ENCODE results near the gene SS18L1.

The SS18L1 gene

DNA sequence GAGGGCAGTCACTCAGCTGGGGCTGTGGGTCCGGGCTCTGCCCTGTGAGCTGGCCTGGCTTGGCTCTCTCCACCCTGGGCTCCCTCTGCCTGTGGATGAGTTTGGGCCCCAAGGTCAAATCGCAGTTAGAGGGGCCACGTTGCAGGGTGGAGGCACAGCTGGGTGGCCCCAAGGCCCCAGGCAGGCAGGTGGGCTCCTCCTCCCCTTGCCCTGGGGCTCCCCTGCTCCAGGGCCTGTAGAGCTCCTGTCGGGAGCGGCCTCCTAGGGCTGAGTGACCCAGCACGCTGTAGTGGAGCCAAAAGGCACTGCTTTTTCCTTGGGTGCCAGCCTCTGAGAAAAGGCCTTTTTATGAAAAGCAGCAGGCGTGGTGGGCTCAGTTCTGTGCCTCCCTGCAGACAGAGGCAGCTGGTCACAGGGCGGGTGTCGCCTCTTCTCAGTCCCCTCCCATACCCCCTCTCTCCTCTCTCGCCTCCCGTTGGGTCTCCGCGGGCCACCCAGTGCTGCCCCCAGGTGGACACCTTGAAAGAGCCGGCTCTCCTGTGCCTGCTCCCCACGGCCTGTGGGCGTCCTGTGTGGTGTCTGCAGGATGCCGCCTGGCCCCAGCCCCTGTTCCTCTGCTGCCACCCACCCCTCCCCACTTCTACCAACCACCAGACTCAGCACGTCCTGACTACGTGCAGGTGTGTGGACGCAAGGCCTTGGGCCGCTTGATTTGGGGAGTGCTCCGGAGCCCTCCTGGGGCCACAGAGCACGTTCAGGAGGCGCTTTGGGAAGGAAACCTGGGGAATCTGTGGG is 13.2 kb downstream of the SS18L1 start:
- DNase-seq = no peak

DNA sequence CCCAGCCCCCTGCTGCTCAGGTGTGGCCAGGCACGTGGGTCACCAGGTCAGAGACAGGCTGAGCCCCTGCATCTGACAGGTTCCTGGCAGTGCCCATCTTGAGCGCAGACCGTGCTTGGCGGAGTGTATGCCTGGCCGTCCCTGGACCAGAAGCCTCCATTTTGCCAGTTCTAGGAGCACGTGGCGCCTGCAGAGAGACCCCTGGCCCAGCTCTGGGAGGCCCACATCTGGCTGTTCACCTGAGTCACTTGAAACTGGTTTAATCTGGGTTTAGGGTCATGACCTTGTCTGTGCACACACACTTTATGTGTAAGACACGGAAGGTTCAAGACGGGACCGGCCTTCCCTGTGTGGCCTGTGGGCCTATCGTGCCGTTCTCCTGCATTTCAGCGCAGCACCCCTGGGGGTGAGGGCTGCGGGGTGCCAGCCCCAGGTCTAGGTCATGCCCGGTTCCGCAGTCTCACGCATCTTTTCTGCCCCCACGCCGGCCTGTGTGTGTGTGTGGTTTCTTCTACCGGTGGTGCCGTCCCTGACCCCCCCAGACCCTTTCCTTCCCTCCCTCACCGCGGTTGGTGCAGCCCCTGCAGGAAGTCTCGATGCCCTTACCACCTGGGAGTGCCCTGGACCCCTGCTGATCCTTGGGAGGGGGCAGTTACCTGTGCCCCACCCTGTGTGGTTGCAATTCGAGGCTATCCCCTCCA is 14.0 kb downstream of the SS18L1 start:
- DNase-seq = no peak

GRCh38 chr20:62158088-62158400 is 14.5 kb downstream of the SS18L1 start:
- no peak for DNase-seq

- DNase-seq = no peak
These were observed 15.0 kb downstream of the SS18L1 start for GRCh38 chr20:62158541-62158940.

DNA sequence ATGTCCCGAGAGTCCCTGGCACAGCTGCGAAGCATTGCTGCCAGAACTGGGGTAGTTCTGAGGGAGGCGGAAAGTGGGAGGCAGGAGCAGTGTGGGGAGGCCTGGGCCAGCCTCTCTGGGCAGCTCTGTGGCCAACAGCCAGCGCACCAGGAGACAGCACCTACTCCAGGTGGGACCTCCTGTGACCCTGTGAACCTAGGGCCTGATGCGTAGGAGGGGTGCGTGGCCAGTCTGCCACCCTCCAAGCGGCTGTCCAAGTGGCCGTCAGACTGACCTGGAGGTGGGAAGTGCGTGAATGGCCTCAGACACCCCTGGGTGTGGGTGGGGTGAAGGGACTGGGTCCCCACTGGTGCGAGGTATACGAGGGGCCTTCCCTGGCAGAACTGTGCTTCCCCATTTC is 15.5 kb downstream of the SS18L1 start:
- no peak for DNase-seq

GRCh38 chr20:62159839-62160238 is 16.3 kb downstream of the SS18L1 start:
- no peak for DNase-seq

DNA sequence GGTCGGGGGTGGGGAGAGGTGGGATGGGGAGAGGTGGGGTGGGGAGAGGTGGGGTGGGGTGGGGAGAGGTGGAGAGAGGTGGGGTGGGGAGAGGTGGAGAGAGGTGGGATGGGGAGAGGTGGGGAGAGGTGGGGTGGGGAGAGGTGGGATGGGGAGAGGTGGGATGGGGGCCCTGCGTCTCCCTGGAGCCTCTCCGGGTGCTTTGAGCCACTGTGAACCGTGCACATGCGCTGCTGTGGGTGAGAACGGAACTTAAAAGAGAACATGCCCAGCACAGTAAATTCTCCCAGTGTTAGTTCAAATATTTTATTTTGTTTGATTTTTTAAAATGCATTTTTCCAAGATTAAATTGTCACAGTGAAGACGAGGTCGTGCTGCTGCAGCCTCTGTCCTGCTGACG is 16.7 kb downstream of the SS18L1 start:
- DNase-seq = no peak

- no peak for DNase-seq
These were observed 17.3 kb downstream of the SS18L1 start for GRCh38 chr20:62160876-62161275.

DNA sequence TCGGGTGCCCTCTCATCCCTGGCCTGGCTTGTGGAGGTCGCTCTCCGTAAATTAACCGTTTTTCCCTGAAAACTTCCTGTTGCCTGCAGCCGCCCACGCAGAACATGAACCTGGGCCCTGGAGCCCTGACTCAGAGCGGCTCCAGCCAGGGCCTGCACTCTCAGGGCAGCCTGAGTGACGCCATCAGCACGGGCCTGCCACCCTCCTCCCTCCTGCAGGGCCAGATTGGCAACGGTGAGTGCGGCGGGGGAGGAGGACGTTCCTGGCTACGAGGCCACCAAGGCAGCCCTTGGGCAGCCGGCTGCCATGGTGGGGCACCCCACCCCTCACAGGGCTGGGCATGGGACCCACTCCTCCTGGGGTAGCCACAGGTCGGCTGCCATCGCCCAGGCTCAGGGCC is 17.8 kb downstream of the SS18L1 start:
- no peak for DNase-seq

DNA sequence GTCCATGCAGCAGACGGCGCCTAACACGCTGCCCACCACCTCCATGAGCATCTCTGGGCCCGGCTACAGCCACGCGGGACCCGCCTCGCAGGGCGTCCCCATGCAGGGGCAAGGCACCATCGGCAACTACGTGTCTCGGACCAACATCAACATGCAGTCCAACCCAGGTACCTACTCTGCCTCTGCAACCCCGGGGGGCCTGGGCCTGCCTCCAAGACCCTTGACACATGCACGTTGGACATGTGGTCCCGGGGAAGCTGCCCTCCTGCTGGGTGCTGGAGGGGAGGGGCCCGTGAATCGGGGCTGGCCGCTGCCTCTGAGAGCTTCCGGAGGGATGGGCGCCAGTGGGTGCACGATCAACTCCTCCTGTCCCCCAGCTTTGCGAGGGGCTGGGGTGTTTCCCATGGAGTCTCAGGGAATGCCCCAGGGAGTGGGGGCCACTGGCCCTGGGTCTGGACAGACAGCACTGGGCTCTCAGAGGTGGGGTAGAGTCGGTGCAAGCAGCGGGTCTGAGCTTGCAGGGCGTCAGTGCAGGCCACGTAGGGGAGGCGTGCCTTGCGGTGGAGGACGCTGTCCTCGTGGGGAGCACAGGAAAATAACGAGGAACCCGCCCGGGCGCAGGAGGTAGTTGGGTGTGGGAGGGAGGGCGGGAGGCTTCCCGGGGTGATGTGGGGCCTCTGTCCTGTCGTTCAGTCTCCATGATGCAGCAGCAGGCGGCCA is 19.4 kb downstream of the SS18L1 start:
- DNase-seq = no peak

DNA sequence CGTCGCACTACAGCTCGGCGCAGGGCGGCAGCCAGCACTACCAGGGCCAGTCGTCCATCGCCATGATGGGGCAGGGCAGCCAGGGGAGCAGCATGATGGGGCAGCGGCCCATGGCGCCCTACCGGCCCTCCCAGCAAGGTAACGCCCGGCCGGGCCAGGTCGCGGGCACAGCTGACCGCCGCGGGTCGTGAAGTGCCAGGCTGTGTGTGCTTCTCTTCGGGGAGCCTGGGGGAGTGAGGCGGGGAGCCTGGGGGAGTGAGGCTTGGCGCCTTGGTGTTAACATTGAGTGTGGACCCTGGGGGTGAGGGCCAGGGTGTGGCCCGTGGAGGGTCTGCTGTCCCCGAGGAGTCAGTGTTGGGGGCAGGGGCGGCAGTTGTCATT is 19.9 kb downstream of the SS18L1 start:
- no peak for DNase-seq

GRCh38 chr20:62163986-62164762 is 20.6 kb downstream of the SS18L1 start:
- no peak for DNase-seq

DNA sequence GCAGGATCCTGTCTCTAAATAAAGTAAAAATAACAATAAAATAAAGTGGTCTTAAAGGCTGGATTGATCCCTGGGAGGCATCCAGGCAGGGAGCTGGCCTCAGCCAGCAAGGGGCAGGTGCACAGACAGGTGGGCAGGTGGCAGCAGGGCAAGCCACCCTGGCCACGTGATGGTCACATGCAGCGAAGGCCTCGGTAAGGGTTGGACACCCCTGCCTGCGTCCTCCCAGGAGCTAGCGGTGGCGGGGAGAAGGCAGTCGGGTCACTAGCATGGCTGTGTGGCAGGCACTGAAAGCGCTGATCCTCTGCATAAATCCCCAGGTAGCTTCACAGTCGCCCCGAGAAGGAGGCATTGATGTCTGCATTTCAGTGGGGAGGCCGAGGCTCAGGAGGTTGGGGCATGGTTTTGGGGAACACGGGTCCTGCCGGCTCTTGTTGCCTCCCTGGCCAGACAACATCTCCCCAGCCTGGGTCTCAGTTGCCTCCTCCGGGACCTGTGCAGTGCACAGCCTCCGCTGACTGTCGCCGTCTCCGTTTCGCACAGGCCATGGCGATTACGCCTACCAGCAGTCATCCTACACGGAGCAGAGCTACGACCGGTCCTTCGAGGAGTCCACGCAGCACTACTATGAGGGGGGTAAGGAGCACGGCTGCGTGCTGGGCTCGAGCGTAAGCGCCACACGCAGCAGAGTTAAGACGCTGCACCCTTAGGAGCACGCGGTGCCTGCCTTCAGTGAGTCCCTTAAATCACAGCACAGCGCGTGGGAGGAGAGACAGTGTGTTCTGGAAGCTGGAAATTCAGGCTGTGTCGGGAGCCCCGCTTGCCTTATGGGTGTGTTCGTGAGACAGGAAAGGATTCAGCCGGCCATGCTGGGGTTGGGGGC is 21.6 kb downstream of the SS18L1 start:
- DNase-seq = no peak

DNA sequence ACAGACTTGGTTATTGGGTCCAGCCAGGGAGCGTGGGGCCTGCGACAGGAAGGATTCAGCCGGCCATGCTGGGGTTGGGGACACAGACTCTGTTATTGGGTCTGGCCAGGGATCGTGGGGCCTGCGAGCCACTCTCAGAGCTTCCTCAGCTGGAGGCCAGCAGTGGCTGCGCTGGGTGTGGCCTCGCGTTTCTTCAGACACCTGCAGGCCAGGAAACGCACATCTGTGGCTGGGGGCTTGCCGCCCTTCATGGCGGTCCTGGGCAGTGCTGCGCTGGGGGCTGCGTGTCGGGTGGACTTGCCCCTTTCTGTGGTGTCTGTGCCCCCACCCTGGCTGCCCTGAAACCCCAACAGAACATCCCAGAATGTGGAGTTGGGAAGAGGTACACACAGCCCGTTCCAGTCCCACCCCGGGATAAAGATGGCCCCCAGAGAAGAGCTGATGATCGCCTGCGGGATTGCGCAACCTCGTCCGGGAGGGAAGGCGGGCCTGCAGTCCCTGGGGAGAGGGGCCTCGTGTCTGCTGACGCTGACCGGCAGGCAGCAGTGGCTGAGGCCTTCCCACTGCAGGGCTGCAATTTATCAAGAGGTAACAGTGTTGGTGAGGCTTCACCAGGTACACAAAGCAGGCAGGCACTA is 22.3 kb downstream of the SS18L1 start:
- no peak for DNase-seq

GRCh38 chr20:62167474-62167873 is 23.9 kb downstream of the SS18L1 start:
- no peak for DNase-seq

DNA sequence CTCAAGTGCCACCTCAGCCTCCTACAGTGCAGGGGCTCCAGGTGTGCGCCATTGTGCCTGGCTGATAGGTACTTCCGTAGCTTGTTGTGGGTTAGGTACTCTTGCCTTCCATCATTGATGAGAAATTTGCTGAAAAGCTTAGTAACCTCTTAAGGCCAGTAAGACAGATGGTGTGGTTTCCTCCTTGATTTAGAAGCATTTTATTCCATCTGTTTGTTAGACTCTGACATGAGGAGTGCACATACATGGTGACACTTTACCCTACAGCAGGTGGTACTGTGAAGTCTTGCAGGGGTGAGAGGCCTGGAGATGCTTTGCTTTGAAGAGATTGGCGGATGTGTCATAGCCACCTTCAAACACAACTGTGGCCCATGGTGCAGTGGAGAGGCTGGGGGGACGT is 24.5 kb downstream of the SS18L1 start:
- no peak for DNase-seq

DNA sequence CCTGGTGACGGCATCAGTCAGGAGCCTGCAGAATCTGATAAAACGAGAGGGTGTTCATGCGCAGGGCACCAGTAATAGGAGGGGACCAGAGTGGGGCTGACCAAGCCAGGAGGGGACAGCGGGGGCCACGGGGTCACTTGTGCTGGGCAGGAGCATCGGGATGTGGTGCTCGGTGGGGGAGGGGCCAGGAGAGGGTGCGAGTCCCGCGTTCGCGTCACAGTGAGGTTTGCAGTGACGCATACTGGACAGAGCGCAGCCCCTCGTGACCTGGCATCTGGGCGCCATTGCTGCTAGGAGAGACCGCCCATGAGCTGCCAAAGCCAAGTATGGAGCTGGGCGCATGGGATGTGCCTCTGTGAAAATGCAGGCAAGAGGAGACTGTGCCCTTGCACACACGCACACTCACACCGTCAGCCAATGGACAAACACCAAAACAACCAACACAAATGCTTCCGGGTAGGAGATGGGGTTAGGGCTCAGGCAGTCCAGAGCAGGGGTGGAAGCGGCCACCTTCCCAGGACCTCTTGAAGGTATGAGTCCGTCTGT is 25.4 kb downstream of the SS18L1 start:
- no peak for DNase-seq

GRCh38 chr20:62170536-62170935 is 27.0 kb downstream of the SS18L1 start:
- DNase-seq = no peak

- no peak for DNase-seq
These were observed 27.7 kb downstream of the SS18L1 start for GRCh38 chr20:62171245-62171644.

DNA sequence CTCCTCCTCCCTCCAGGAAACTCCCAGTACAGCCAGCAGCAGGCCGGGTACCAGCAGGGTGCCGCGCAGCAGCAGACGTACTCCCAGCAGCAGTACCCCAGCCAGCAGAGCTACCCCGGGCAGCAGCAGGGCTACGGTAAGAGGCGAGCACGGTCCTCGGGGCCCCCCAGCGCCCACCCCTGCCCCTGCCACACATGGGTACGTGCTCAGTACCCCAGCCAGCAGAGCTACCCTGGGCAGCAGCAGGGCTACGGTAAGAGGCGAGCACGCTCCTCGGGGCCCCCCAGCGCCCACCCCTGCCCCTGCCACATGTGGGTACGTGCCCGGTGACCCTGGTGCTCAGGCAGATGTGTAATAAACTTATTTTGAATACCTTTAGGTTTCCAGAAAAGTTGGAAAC is 29.1 kb downstream of the SS18L1 start:
- no peak for DNase-seq

DNA sequence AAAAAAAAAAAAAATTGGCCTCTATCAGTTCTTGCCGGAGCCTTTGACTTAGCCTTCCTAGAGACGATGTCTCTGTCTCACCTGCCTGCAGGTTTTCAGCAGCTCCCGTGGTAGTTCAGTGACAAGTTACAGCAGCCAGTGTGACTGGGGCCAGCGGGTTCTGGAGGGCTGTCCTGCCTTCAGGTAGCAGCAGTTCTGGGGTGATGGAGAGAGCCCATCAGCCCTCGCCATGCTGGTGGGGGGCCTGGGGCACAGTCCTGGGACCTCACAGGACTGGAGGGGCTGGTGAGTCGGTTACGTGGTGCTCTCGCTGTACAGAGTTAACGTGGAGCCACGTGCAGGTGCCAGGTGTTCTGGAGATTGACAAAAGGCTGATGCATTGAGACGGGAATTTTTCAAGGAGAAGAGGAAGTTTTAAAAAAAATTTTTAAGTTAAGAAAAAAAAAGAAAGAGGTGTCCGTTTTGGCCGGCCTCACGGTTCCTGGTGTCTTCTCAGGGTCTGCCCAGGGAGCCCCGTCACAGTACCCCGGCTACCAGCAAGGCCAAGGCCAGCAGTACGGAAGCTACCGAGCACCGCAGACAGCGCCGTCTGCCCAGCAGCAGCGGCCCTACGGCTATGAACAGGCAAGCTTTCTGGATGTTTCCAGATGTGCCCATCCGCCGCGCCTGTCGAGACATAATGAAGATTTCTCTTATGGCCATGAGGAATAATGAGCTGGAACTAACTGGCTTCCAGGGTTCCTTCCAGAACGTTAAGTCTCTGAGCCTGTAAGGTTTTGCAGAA is 30.6 kb downstream of the SS18L1 start:
- DNase-seq = no peak

Data from hippocampal formation (tissue), 2 donors.